SK-N-SH (cell line): ENCODE measurements around the gene ODAM.

ENCODE experiments used
- CTCF ChIP-seq: fragments of 200-600 bp; sonication (generic); IDR thresholded peaks from 2 replicates; pipeline ENCODE4 v1.6.1; 2017; ENCODE audit warnings: antibody characterized with exemption, mild to moderate bottlenecking, moderate library complexity
- GABPA ChIP-seq: IDR thresholded peaks from 2 replicates; pipeline ENCODE4 v1.4.0; 2012; ENCODE audit warnings: low read depth, mild to moderate bottlenecking
- MAX ChIP-seq: IDR thresholded peaks from 2 replicates; pipeline ENCODE4 v1.4.0; 2012; ENCODE audit warnings: low read depth
- RAD21 ChIP-seq: IDR thresholded peaks from 2 replicates; pipeline ENCODE4 v1.6.1; 2012; ENCODE audit warnings: mild to moderate bottlenecking, low read length
- RFX5 ChIP-seq: IDR thresholded peaks from 2 replicates; pipeline ENCODE4 v1.6.1; 2012; ENCODE audit warnings: mild to moderate bottlenecking, improper control_type of control experiment, low read length
- TAF1 ChIP-seq: IDR thresholded peaks from 2 replicates; pipeline ENCODE4 v1.6.1; 2012; ENCODE audit warnings: low read depth, mild to moderate bottlenecking, low read length, moderate library complexity, borderline replicate concordance
- TEAD4 ChIP-seq: IDR thresholded peaks from 2 replicates; pipeline ENCODE4 v1.4.0; 2012; ENCODE audit warnings: mild to moderate bottlenecking, borderline replicate concordance; ENCODE audit not compliant: insufficient read depth
- TF ChIP-seq, protein P1 (sequence below): fragments of 150-350 bp; IDR thresholded peaks from 2 replicates; pipeline ENCODE4 v1.6.1; 2017; ENCODE audit warnings: antibody characterized with exemption, low read length, low read depth, borderline replicate concordance

DNA sequence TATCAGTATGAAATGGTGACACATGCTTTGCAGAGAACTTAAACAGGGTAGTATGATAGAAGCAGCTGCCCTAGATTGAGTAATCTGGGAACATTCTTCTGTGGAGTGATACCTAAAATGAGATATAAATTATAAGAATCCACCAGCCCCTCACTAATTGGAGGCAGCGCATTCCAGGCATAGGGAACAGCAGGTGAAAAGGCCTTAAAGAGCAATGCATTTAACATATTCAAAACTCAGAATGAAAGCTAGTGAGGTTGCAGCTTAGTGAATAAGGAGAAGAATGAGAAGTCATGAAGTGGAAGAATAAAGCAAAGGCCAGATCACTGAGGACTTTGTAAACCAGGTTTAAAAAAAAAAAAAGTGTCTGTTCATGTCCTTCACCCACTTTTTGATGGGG lies 4.9 kb upstream of the ODAM start:
- TF ChIP-seq TEAD4 (no peak), MAX (no peak), GABPA (no peak), RFX5 (no peak), RAD21 (no peak), CTCF (no peak), TAF1 (no peak)
- TF ChIP-seq, protein P1, sequence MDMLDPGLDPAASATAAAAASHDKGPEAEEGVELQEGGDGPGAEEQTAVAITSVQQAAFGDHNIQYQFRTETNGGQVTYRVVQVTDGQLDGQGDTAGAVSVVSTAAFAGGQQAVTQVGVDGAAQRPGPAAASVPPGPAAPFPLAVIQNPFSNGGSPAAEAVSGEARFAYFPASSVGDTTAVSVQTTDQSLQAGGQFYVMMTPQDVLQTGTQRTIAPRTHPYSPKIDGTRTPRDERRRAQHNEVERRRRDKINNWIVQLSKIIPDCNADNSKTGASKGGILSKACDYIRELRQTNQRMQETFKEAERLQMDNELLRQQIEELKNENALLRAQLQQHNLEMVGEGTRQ, result no peak
